ENCODE measurements around the gene RCN1. TPM values are rescaled to one million over a fixed set of nuclear protein-coding genes. Genes with fewer than 3 reads are reported as not detected.

RCN1 gene
- total RNA-seq, 1 donor from 2014 or later = 48.6 TPM

GRCh38 chr11:32109592-32109991 lies 18.7 kb downstream of the RCN1 start:
- TF ChIP-seq CTCF (IDR thresholded peaks at IDR 0.05) = no peak
- no peak for TF ChIP-seq POLR2AphosphoS5 (IDR thresholded peaks at IDR 0.05; ENCODE audit: insufficient read depth in 1 of 2, low read depth in 1 of 2)
- no peak for TF ChIP-seq POLR2A (IDR thresholded peaks at IDR 0.05)
- Histone ChIP-seq H3K4me1 (no peaks in the 10 kb centered on the region), H3K36me3 (no peaks in the 10 kb centered on the region), H3K27ac (no peak overlapping the region), H3K4me3 (no peak overlapping the region), H3K27me3 (no peaks in the 10 kb centered on the region), H3K9me3 (no peaks in the 10 kb centered on the region)
- no peak for DNase-seq (ENCODE audit: extremely low spot score in 2 of 2)
- intact Hi-C loops (cut with DNase I) = no loop called here

- no peak for DNase-seq (ENCODE audit: extremely low spot score in 2 of 2)
- no peak overlapping the region for H3K4me3 ChIP-seq
- H3K27me3 ChIP-seq = no peaks in the 10 kb centered on the region
- no peaks in the 10 kb centered on the region for H3K36me3 ChIP-seq
- TF ChIP-seq POLR2A (IDR thresholded peaks at IDR 0.05) = no peak
- TF ChIP-seq CTCF (IDR thresholded peaks at IDR 0.05) = no peak
- TF ChIP-seq POLR2AphosphoS5 (IDR thresholded peaks at IDR 0.05; ENCODE audit: insufficient read depth in 1 of 2, low read depth in 1 of 2) = no peak
- no peaks in the 10 kb centered on the region for H3K4me1 ChIP-seq
- H3K9me3 ChIP-seq = no peaks in the 10 kb centered on the region
- H3K27ac ChIP-seq = no peak overlapping the region
- intact Hi-C loops (cut with DNase I) = no loop called here
Measured at GRCh38 chr11:32110795-32111194, 19.9 kb downstream of the RCN1 start.

GRCh38 chr11:32113200-32113919 lies 22.5 kb downstream of the RCN1 start:
- no peak overlapping the region for H3K27ac ChIP-seq
- no peaks in the 10 kb centered on the region for H3K4me1 ChIP-seq
- no peaks in the 10 kb centered on the region for H3K27me3 ChIP-seq
- H3K9me3 ChIP-seq = no peaks in the 10 kb centered on the region
- H3K4me3 ChIP-seq = no peak overlapping the region
- no peaks in the 10 kb centered on the region for H3K36me3 ChIP-seq
- intact Hi-C loops (cut with DNase I) = no loop called here
- no peak for TF ChIP-seq POLR2A (IDR thresholded peaks at IDR 0.05)
- TF ChIP-seq POLR2AphosphoS5 (IDR thresholded peaks at IDR 0.05; ENCODE audit: insufficient read depth in 1 of 2, low read depth in 1 of 2) = no peak
- TF ChIP-seq CTCF (IDR thresholded peaks at IDR 0.05) = no peak
- DNase-seq (ENCODE audit: extremely low spot score in 2 of 2) = no peak

GRCh38 chr11:32113920-32114203 lies 23.0 kb downstream of the RCN1 start:
- H3K4me3 ChIP-seq = no peak overlapping the region
- no peak overlapping the region for H3K27ac ChIP-seq
- intact Hi-C loops (cut with DNase I) = loop anchor here (2.0 kb wide), 1 partner anchor 35 kb away; no protein-coding TSS in a partner anchor
- no peaks in the 10 kb centered on the region for H3K27me3 ChIP-seq
- H3K36me3 ChIP-seq = no peaks in the 10 kb centered on the region
- no peak for DNase-seq (ENCODE audit: extremely low spot score in 2 of 2)
- TF ChIP-seq POLR2A (IDR thresholded peaks at IDR 0.05) = no peak
- no peak for TF ChIP-seq POLR2AphosphoS5 (IDR thresholded peaks at IDR 0.05; ENCODE audit: insufficient read depth in 1 of 2, low read depth in 1 of 2)
- TF ChIP-seq CTCF (IDR thresholded peaks at IDR 0.05) = no peak
- no peaks in the 10 kb centered on the region for H3K4me1 ChIP-seq
- H3K9me3 ChIP-seq = no peaks in the 10 kb centered on the region

GRCh38 chr11:32115446-32115845 lies 24.6 kb downstream of the RCN1 start:
- no peak for DNase-seq (ENCODE audit: extremely low spot score in 2 of 2)
- no peaks in the 10 kb centered on the region for H3K27me3 ChIP-seq
- no peak overlapping the region for H3K4me3 ChIP-seq
- no peak for TF ChIP-seq CTCF (IDR thresholded peaks at IDR 0.05)
- no peak for TF ChIP-seq POLR2A (IDR thresholded peaks at IDR 0.05)
- TF ChIP-seq POLR2AphosphoS5 (IDR thresholded peaks at IDR 0.05; ENCODE audit: insufficient read depth in 1 of 2, low read depth in 1 of 2) = no peak
- no peaks in the 10 kb centered on the region for H3K36me3 ChIP-seq
- intact Hi-C loops (cut with DNase I) = loop anchor here (2.0 kb wide), 1 partner anchor 37 kb away; no protein-coding TSS in a partner anchor
- H3K9me3 ChIP-seq = no peaks in the 10 kb centered on the region
- H3K4me1 ChIP-seq = no peaks in the 10 kb centered on the region
- H3K27ac ChIP-seq = no peak overlapping the region
